ENCODE results near the gene ADAMTSL5. TPM values are rescaled to one million over a fixed set of nuclear protein-coding genes. Genes with fewer than 3 reads are reported as not detected.

ADAMTSL5 gene
- total RNA-seq, 1 donor = 1.1 TPM

DNA sequence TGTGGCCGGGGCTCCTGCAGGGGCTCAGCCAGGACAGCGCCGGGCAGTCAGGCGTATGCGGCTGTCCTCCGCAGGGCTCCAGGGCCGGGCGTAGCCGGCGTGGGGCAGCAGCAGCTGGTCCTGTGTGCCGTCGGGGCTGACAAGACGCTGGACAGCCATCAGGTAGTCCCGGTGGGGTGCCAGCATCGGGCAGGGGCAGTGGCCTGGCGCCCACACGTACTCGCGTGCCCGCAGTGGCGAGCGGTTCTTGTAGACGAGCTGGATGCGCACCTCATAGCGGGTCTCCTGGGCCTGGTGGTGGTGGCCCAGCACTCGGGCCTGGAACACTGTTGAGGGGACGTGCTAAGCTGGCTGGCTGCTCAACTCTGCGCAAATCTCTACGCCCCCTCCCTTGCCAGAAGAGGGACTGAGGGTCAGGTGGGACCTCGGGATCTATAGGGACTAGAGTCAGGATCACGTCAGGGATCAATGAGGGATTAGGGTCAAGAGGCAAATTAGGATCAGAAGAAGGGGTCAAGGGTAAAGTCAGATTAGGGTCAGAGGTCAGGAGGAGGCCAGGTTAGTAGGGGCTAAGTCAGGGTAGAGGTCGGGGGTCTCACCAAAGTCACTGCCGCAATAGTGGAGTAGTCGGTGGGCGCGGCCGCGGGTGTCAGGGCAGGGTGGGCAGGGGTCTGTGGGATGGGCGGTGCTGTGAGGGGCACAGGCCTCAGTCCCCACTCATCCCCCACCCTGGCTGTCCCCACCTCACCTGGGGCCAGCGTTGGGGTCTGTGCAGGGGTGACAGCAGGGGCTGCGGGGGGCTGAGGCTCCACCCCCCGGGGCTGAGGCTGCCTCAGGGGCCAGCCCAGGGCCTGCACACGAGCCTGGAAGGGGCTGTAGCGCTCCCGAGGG is 6.6 kb downstream of the ADAMTSL5 start:
- Histone ChIP-seq H3K4me1 (ENCODE audit: insufficient read depth, low read length) (no peaks in the 10 kb centered on the region), H3K4me3 (ENCODE audit: insufficient read depth, low read length) (no peak overlapping the region), H3K36me3 (ENCODE audit: insufficient read depth, low read length) (no peaks in the 10 kb centered on the region), H2AFZ (ENCODE audit: low read length) (no peak overlapping the region), H3K4me2 (ENCODE audit: insufficient read depth, low read length) (no peak overlapping the region), H3K9me3 (ENCODE audit: low read depth, low read length) (peaks cover 6% of the 10 kb centered on the region), H4K20me1 (ENCODE audit: insufficient read depth, low read length) (no peaks in the 10 kb centered on the region), H3K27me3 (ENCODE audit: insufficient read depth, low read length) (peaks cover 30% of the 10 kb centered on the region), H3K79me2 (ENCODE audit: insufficient read depth, low read length) (no peaks in the 10 kb centered on the region), H3K27ac (ENCODE audit: low read depth, low read length) (no peak overlapping the region)
- TF ChIP-seq, protein P1, sequence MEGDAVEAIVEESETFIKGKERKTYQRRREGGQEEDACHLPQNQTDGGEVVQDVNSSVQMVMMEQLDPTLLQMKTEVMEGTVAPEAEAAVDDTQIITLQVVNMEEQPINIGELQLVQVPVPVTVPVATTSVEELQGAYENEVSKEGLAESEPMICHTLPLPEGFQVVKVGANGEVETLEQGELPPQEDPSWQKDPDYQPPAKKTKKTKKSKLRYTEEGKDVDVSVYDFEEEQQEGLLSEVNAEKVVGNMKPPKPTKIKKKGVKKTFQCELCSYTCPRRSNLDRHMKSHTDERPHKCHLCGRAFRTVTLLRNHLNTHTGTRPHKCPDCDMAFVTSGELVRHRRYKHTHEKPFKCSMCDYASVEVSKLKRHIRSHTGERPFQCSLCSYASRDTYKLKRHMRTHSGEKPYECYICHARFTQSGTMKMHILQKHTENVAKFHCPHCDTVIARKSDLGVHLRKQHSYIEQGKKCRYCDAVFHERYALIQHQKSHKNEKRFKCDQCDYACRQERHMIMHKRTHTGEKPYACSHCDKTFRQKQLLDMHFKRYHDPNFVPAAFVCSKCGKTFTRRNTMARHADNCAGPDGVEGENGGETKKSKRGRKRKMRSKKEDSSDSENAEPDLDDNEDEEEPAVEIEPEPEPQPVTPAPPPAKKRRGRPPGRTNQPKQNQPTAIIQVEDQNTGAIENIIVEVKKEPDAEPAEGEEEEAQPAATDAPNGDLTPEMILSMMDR (IDR thresholded peaks at IDR 0.05; ENCODE audit: extremely low read depth, low read depth, low read length) = no peak
- no peak for DNase-seq (ENCODE audit: insufficient read length, low spot score, missing footprints)

DNA sequence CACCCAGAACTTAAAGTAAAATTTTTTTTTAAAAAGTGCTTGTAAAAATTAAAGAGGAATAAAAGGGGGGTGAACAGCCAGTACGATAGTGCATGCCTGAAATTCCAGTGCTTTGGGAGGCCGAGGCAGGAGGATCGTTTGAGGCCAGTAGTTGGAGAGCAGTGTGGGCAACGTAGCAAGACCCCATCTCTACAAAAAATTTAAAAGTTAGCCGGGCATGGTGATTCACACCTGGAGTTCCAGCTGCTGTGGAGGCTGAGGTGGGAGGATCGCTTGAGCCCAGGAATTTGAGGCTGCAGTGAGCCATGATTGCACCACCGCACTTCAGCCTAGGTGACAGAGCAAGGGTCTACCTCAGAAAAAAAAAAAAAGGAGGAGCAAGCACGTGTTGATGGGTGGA is 7.8 kb downstream of the ADAMTSL5 start:
- TF ChIP-seq, protein P1 (IDR thresholded peaks at IDR 0.05; ENCODE audit: extremely low read depth, low read depth, low read length) = no peak
- Histone ChIP-seq H3K4me3 (ENCODE audit: insufficient read depth, low read length) (no peak overlapping the region), H2AFZ (ENCODE audit: low read length) (no peak overlapping the region), H3K79me2 (ENCODE audit: insufficient read depth, low read length) (no peaks in the 10 kb centered on the region), H4K20me1 (ENCODE audit: insufficient read depth, low read length) (no peaks in the 10 kb centered on the region), H3K36me3 (ENCODE audit: insufficient read depth, low read length) (no peaks in the 10 kb centered on the region), H3K4me2 (ENCODE audit: insufficient read depth, low read length) (no peak overlapping the region), H3K27me3 (ENCODE audit: insufficient read depth, low read length) (peaks cover 22% of the 10 kb centered on the region), H3K9me3 (ENCODE audit: low read depth, low read length) (peaks cover 6% of the 10 kb centered on the region), H3K4me1 (ENCODE audit: insufficient read depth, low read length) (no peaks in the 10 kb centered on the region), H3K27ac (ENCODE audit: low read depth, low read length) (no peak overlapping the region)
- DNase-seq (ENCODE audit: insufficient read length, low spot score, missing footprints) = no peak

DNA sequence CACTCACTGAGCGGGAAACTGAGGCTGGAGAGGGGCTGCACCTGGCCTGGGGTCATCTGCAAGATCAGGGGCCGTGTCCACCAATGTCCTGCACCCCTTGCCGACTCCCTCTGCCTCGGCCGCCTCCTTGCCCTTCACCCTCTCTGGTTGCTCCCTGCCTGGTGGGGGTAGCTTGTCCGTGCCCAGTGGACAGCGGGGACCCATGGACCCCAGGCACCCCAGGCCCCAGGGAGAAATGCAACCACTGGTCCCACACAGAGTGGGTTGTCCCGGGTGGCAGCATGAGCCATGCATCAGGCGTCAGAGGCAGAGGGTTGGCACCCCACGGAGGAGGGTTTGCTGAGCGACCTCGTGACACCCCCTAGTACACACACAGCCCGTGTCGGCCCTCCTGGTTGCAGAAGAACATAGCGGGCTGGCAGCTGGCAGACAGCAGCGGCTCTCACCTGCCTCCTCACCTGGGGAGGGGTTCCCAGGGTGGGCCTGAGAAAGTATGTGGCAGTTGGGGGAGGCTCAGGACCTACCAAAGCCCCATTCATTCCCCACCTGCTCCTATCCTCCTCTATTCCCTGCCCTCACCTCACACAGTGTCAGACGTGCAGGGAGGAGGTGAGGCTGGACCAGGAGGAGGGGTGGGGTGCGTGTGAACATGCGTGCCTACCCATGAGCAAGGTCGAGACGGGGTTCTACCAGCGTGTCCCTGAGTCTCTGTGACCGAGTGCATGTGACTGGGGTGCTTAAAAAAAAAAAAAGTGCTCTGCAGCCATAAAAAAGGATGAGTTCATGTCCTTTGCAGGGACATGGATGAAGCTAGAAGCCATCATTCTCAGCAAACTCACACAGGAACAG is 8.7 kb downstream of the ADAMTSL5 start:
- Histone ChIP-seq H3K27ac (ENCODE audit: low read depth, low read length) (no peak overlapping the region), H3K9me3 (ENCODE audit: low read depth, low read length) (peaks cover 6% of the 10 kb centered on the region), H3K79me2 (ENCODE audit: insufficient read depth, low read length) (no peaks in the 10 kb centered on the region), H2AFZ (ENCODE audit: low read length) (no peak overlapping the region), H3K36me3 (ENCODE audit: insufficient read depth, low read length) (no peaks in the 10 kb centered on the region), H3K4me1 (ENCODE audit: insufficient read depth, low read length) (no peaks in the 10 kb centered on the region), H3K27me3 (ENCODE audit: insufficient read depth, low read length) (peaks cover 19% of the 10 kb centered on the region), H3K4me2 (ENCODE audit: insufficient read depth, low read length) (no peak overlapping the region), H4K20me1 (ENCODE audit: insufficient read depth, low read length) (no peaks in the 10 kb centered on the region), H3K4me3 (ENCODE audit: insufficient read depth, low read length) (no peak overlapping the region)
- DNase-seq (ENCODE audit: insufficient read length, low spot score, missing footprints) = no peak
- TF ChIP-seq, protein P1 (IDR thresholded peaks at IDR 0.05; ENCODE audit: extremely low read depth, low read depth, low read length) = no peak
